HepG2 (cell line): ENCODE measurements around the gene PANK3. TPM values are rescaled to one million over a fixed set of nuclear protein-coding genes. Genes with fewer than 3 reads are reported as not detected.
A peak's percentile ranks its signal among the peaks of the same experiment; 100 is the strongest.

Experiments
- ARNT ChIP-seq: fragments of 450-650 bp; IDR thresholded peaks from 2 replicates; pipeline ENCODE4 v1.6.1; 2017
- ATF4 ChIP-seq, 2 experiments: fragments of 450-650 bp in 1 of 2; sonication (generic) in 1 of 2; formaldehyde crosslinking; IDR thresholded peaks; 2 replicates each; pipeline versions ENCODE4 v1.5.0 to v1.8.0; 2020 to 2022; ENCODE audit warnings: mild to moderate bottlenecking in 1 of 2, missing genetic modification reagents in 1 of 2
- CREB1 ChIP-seq, 2 experiments: fragments of 450-650 bp in 1 of 2; IDR thresholded peaks; 2 replicates each; pipeline ENCODE4 v1.6.1; 2016 to 2017; ENCODE audit warnings: control low read depth in 1 of 2, mild to moderate bottlenecking in 1 of 2, missing compliant biosample characterization in 1 of 2, missing genetic modification characterization in 1 of 2
- FOXA1 ChIP-seq, 2 experiments: fragments of 450-650 bp in 1 of 2; sonication (generic) in 1 of 2; formaldehyde crosslinking in 1 of 2; IDR thresholded peaks; 2 replicates each; pipeline versions ENCODE4 v1.4.0 to v1.6.1; 2016 to 2020; ENCODE audit warnings: missing genetic modification reagents in 1 of 2
- HDAC2 ChIP-seq: sonication (generic); formaldehyde crosslinking; IDR thresholded peaks from 2 replicates; pipeline ENCODE4 v1.4.0; 2020; ENCODE audit warnings: missing genetic modification reagents
- HNF1A ChIP-seq, 2 experiments: sonication (generic) in 1 of 2; formaldehyde crosslinking in 1 of 2; IDR thresholded peaks; 2 replicates each; pipeline versions ENCODE4 v1.4.0 to v1.6.1; 2016 to 2020; ENCODE audit warnings: borderline replicate concordance in 1 of 2, low read depth in 1 of 2, mild to moderate bottlenecking in 1 of 2, missing genetic modification reagents in 1 of 2
- MIER2 ChIP-seq: IDR thresholded peaks from 2 replicates; pipeline ENCODE4 v1.6.1; 2016; ENCODE audit warnings: missing biosample characterization, missing genetic modification reagents
- NCOR1 ChIP-seq: fragments of 200-600 bp; sonication (generic); IDR thresholded peaks from 2 replicates; pipeline ENCODE4 v1.7.0; 2017; ENCODE audit warnings: antibody characterized with exemption, low read length, borderline replicate concordance
- NPAS2 ChIP-seq: sonication (generic); formaldehyde crosslinking; IDR thresholded peaks from 2 replicates; pipeline ENCODE4 v1.8.0; 2022; ENCODE audit warnings: mild to moderate bottlenecking, missing genetic modification reagents, borderline replicate concordance
- NR2F2 ChIP-seq: IDR thresholded peaks from 2 replicates; pipeline ENCODE4 v1.6.1; 2012; ENCODE audit warnings: low read depth, inconsistent platforms, borderline replicate concordance
- SNRNP70 ChIP-seq: fragments of 200-400 bp; formaldehyde crosslinking; IDR thresholded peaks from 2 replicates; pipeline ENCODE4 v1.6.1; 2017; ENCODE audit warnings: mild to moderate bottlenecking, low read depth, low read length, moderate library complexity
- ZHX2 ChIP-seq, 2 experiments: sonication (generic) in 1 of 2; formaldehyde crosslinking in 1 of 2; IDR thresholded peaks; 2 replicates each; pipeline versions ENCODE4 v1.6.1 to v1.9.0; 2014 to 2022; ENCODE audit warnings: antibody characterized with exemption in 1 of 2, borderline replicate concordance in 1 of 2, inconsistent platforms in 1 of 2, low read depth in 1 of 2, missing genetic modification reagents in 1 of 2
- ZNF503 ChIP-seq: sonication (generic); formaldehyde crosslinking; IDR thresholded peaks from 2 replicates; pipeline ENCODE4 v1.4.0; 2020; ENCODE audit warnings: missing genetic modification reagents
- ZNF749 ChIP-seq: sonication (generic); formaldehyde crosslinking; IDR thresholded peaks from 2 replicates; pipeline ENCODE4 v1.8.0; 2022; ENCODE audit warnings: mild to moderate bottlenecking, missing genetic modification reagents, moderate library complexity, borderline replicate concordance
- polyA plus RNA-seq, 8 experiments: library from polyadenylated mRNA; depleted of rRNA in 3 of 8; stranded (reverse) in 7 of 8; unstranded in 1 of 8; fragments of >200 nt; fragmentation: Illumina TruSeq in 4 of 8; extraction: Trizol in 4 of 8; gene quantifications; 2 replicates each; pipeline versions ENCODE4 v1.2.1 to v1.2.3, GENCODE V29; 2011 to 2016; ENCODE audit warnings: low read depth in 4 of 8, missing spikeins in 1 of 8, mixed read lengths in 1 of 8; ENCODE audit not compliant: insufficient read depth in 1 of 8
- total RNA-seq, 5 experiments: library from RNA; depleted of rRNA; stranded (reverse); fragments of >200 nt; fragmentation: Illumina TruSeq; extraction: Trizol; gene quantifications; 2 replicates each; pipeline ENCODE4 v1.2.3, GENCODE V29; 2016; ENCODE audit warnings: low read depth in 1 of 5

The PANK3 gene
- total and polyA plus RNA-seq, 2 of the 13 experiments (the other 11 are each of a cell fraction or from before 2014, with no cell fraction given) = 26.9 to 69.5 TPM

GRCh38 chr5:168624850-168625364, 45.7 kb upstream of the PANK3 start (continued):
- TF ChIP-seq NPAS2 (CRISPR knock-in tag) (no peak), FOXA1 (IDR thresholded peaks at IDR 0.05) (peak; percentile 61; the same call in 1 of the 2 replicates), FOXA1 (CRISPR knock-in tag; IDR thresholded peaks at IDR 0.05) (peak; percentile 94), HDAC2 (peak; percentile 91), ZNF749 (CRISPR knock-in tag) (no peak), NR2F2 (peak; percentile 68; the same call in 1 of the 2 replicates), SNRNP70 (no peak), MIER2 (CRISPR knock-in tag) (peak; percentile 76; the same call in 1 of the 2 replicates), HNF1A (IDR thresholded peaks at IDR 0.05; ENCODE audit: low read depth) (peak; percentile 78), HNF1A (CRISPR knock-in tag; IDR thresholded peaks at IDR 0.05; ENCODE audit: borderline replicate concordance) (peak; percentile 70; the same call in 1 of the 2 replicates), ZHX2 (IDR thresholded peaks at IDR 0.05; ENCODE audit: low read depth) (peak; percentile 44; the same call in 1 of the 2 replicates), ZHX2 (CRISPR knock-in tag; IDR thresholded peaks at IDR 0.05; ENCODE audit: borderline replicate concordance) (peak; percentile 57; the same call in 1 of the 2 replicates), CREB1 (IDR thresholded peaks at IDR 0.05) (no peak), CREB1 (CRISPR knock-in tag; IDR thresholded peaks at IDR 0.05) (peak; percentile 72), ATF4 (CRISPR knock-in tag; IDR thresholded peaks at IDR 0.05) (peak in 1 of 2 experiments; percentile 60; a peak in 2 of 4 replicates), NCOR1 (peak; percentile 96), ARNT (no peak), ZNF503 (CRISPR knock-in tag) (peak; percentile 74)
